B cell (primary cell): Measurements from ENCODE around the gene ANKS1B.

ENCODE experiments used
- EZH2 ChIP-seq: IDR thresholded peaks from 2 replicates; pipeline ENCODE4 v1.6.1; 2012; ENCODE audit warnings: borderline replicate concordance, low read depth, mild to moderate bottlenecking, moderate library complexity, low read length; ENCODE audit not compliant: insufficient read depth, poor library complexity, severe bottlenecking
- TF ChIP-seq, protein P1 (sequence below): fragments of 200-600 bp; IDR thresholded peaks from one replicate; pipeline ENCODE4 v1.8.0; 2022; ENCODE audit warnings: antibody characterized with exemption, mild to moderate bottlenecking

DNA sequence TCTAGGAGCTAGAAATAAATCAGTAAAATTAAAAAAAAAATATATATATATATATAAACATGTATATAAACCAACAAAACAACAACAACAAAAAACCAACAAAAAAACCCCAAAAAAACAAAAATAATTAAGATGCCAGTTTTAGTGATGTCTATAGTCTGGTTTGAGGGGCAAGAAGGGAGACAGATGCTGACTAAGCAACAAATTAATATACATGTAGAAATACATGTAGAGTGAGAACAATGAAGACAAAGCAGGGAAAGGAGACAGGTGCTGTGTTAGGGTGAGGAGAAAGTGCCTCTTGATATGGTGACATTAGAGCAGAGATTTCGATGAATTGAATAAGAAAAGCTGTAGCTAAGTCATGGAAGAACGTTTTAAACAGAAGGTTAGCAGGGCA is 861.8 kb downstream of the ANKS1B start:
- TF ChIP-seq, protein P1, sequence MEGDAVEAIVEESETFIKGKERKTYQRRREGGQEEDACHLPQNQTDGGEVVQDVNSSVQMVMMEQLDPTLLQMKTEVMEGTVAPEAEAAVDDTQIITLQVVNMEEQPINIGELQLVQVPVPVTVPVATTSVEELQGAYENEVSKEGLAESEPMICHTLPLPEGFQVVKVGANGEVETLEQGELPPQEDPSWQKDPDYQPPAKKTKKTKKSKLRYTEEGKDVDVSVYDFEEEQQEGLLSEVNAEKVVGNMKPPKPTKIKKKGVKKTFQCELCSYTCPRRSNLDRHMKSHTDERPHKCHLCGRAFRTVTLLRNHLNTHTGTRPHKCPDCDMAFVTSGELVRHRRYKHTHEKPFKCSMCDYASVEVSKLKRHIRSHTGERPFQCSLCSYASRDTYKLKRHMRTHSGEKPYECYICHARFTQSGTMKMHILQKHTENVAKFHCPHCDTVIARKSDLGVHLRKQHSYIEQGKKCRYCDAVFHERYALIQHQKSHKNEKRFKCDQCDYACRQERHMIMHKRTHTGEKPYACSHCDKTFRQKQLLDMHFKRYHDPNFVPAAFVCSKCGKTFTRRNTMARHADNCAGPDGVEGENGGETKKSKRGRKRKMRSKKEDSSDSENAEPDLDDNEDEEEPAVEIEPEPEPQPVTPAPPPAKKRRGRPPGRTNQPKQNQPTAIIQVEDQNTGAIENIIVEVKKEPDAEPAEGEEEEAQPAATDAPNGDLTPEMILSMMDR: no peak
- no peak for TF ChIP-seq EZH2
